Ovary (tissue), 10 donors: ENCODE results near the gene GALC. TPM values are rescaled to one million over a fixed set of nuclear protein-coding genes. Genes with fewer than 3 reads are reported as not detected.

Experiments
- DNase-seq, 5 donors: peaks; one replicate each; pipeline ENCODE4 v3.0.0-alpha.2; 2019 to 2020
- H3K27ac ChIP-seq, 2 donors: fragments of 200-600 bp; one replicate each; pipeline versions ENCODE4 v1.5.1 to v1.8.0; 2019 to 2022
- H3K27me3 ChIP-seq: fragments of 200-600 bp; one replicate; pipeline ENCODE4 v1.8.0; 2022
- H3K36me3 ChIP-seq: fragments of 200-600 bp; sonication (generic); one replicate; pipeline ENCODE4 v1.5.1; 2019
- H3K4me1 ChIP-seq: one replicate; pipeline ENCODE4 v1.8.1; 2013; ENCODE audit warnings: mild to moderate bottlenecking, moderate library complexity; ENCODE audit not compliant: insufficient read depth
- H3K4me3 ChIP-seq: fragments of 200-600 bp; sonication (generic); one replicate; pipeline ENCODE4 v1.5.1; 2017
- H3K9me3 ChIP-seq, 2 donors: fragments of 200-600 bp in 1 of 2; sonication (generic) in 1 of 2; one replicate each; pipeline versions ENCODE4 v1.5.1 to v1.8.1; 2013 to 2019; ENCODE audit warnings: mild to moderate bottlenecking in 1 of 2, moderate library complexity in 1 of 2
- EP300 ChIP-seq: sonication (generic); formaldehyde crosslinking; IDR thresholded peaks from one replicate; pipeline ENCODE4 v1.6.1; 2017; ENCODE audit warnings: antibody characterized with exemption
- POLR2A ChIP-seq: fragments of 450-650 bp; IDR thresholded peaks from one replicate; pipeline ENCODE4 v1.6.1; 2017; ENCODE audit warnings: antibody characterized with exemption, mild to moderate bottlenecking, moderate library complexity
- WGBS, 3 donors: extraction: QIAGEN DNeasy Blood & Tissue Kit in 1 of 3; methylation state at CpG; one replicate each; pipeline versions ENCODE4 v1.1.5 to v1.1.7; 2013 to 2017; 5-methylcytosine and 5-hydroxymethylcytosine counted together
- intact Hi-C, 4 donors: fragments of 100-400 bp; cut with DNase I; formaldehyde crosslinking; loops; one replicate each; pipeline versions ENCODE4 v1.11.0 to v1.15.1; 2022 to 2023
- long read RNA-seq, 3 donors: library from polyadenylated mRNA in 2 of 3; unstranded in 2 of 3; transcript quantifications; one replicate each; pipeline ENCODE4 v2.0.0 and lab custom pipeline, GENCODE V29; 2021 to 2026
- polyA plus RNA-seq, 2 donors: library from polyadenylated mRNA; stranded (reverse); fragments of 200-250 nt in 1 of 2; fragments of 350-450 nt in 1 of 2; fragmentation: Illumina TruSeq in 1 of 2; extraction: RNeasy Lipid Tissue Mini Kit (QIAGEN cat#74804) in 1 of 2; gene quantifications; one replicate each; pipeline ENCODE4 v1.2.3, GENCODE V29; 2013 to 2014
- total RNA-seq, 7 donors: library from RNA; depleted of rRNA in 2 of 7; stranded (reverse); fragments of >200 nt in 2 of 7; fragmentation: NEBNext Ultra II Directional in 3 of 7; extraction: Animal tissue kit (Norgen Biotek cat#: 25700) in 3 of 7; gene quantifications; one replicate each; pipeline versions ENCODE4 v1.1.0 to v1.2.4, GENCODE V29; 2016 to 2023
- TF ChIP-seq, protein P1 (sequence below), 3 donors: fragments of 450-650 bp in 2 of 3; fragments of 200-600 bp in 1 of 3; IDR thresholded peaks; one replicate each; pipeline versions ENCODE4 v1.5.1 to v1.8.0; 2016 to 2022; ENCODE audit warnings: antibody characterized with exemption in 3 of 3, mild to moderate bottlenecking in 1 of 3
- donor health status: DM: no; HTN: no; CAD: no; lungs with moderate emphysema.
- donor health status: DM: no; HTN: no; CAD: no.
- donor health status: Bipolar disorder and iron deficiency.
- donor health status: DM: yes; HTN: yes; CAD: no.
- donor health status: DM: no; HTN: no; CAD: no.
- donor health status: DM: yes; HTN: yes; CAD: no.

GALC gene
- total RNA-seq (10 to 100 TPM; 17.4 to 63.4 (median 22.7) TPM), polyA plus RNA-seq (10 to 100 TPM; 12.4 to 36.9 TPM)
- long read RNA-seq, donor 1, partial matches to known transcripts = 5 of 12 reads
- long read RNA-seq, donor 1, other reads (novel, unspliced or antisense) = 7 of 12 reads
- long read RNA-seq, donor 2, transcript GALC-201 (17 exons, 3,883 nt) = major isoform, 5 of 21 reads
- long read RNA-seq, donor 2, partial matches to known transcripts = 16 of 21 reads
- long read RNA-seq, donor 2, other reads (novel, unspliced or antisense) = 0 of 21 reads
- long read RNA-seq, donor 3, transcript GALC-201 (17 exons, 3,883 nt) = major isoform, 42 of 47 reads
- long read RNA-seq, donor 3, partial matches to known transcripts = 1 of 47 reads
- long read RNA-seq, donor 3, other reads (novel, unspliced or antisense) = 4 of 47 reads

DNA sequence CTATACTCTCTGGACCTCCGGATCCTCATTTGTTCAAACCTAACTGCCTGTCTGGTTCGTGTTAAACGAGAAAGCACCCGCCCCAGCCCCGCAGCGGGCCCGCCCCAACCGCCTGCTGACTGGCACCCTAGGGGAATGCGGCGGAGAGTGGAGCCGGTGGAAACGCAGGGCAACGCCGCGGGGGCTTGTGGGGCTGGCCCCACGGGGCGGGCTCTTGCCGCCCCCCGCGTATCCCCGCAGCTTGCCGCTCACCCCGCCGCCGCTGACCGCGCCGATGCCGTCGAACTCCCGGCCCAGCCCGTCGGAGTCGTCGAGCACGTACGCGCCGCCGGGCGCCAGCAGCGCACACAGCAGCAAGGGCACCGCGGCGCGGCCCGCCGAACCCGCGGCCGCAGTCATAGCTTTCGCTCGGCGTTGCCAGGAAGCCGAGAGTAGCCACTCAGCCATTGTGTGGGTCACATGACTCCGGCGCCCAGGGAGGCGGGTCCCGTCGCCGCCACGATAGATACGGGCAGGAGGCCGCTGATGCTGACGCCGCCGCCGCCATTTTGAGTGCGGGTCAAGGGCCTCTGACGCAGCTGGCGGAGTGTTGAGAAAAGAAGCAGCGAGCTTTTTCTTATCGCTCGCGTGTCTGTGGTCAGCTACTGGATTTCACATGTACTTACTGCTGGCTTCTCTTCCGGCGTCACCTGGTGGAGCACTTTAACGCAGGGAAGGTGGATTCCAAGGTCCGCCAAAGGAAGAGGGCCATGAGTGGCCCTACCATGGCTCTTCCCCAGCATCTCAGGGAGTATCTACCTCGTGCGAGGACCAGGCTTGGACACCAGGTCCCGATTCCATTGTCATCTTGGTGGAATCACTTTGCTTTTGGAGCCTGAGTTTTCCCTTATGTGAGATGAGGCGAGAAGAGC lies at the start of gene GALC:
TSS of gene GALC (minus strand) at position 465 of the 911 bp plus-strand sequence. CDS start at position 447, 18 bp downstream.
- no peaks in the 10 kb centered on the region for H3K36me3 ChIP-seq
- 2% methylated on average over 50 to 83 of the region's 83 CpGs for WGBS, 3 donors
- no peak for TF ChIP-seq EP300
- peak; percentile 59 for TF ChIP-seq POLR2A
- TF ChIP-seq, protein P1, sequence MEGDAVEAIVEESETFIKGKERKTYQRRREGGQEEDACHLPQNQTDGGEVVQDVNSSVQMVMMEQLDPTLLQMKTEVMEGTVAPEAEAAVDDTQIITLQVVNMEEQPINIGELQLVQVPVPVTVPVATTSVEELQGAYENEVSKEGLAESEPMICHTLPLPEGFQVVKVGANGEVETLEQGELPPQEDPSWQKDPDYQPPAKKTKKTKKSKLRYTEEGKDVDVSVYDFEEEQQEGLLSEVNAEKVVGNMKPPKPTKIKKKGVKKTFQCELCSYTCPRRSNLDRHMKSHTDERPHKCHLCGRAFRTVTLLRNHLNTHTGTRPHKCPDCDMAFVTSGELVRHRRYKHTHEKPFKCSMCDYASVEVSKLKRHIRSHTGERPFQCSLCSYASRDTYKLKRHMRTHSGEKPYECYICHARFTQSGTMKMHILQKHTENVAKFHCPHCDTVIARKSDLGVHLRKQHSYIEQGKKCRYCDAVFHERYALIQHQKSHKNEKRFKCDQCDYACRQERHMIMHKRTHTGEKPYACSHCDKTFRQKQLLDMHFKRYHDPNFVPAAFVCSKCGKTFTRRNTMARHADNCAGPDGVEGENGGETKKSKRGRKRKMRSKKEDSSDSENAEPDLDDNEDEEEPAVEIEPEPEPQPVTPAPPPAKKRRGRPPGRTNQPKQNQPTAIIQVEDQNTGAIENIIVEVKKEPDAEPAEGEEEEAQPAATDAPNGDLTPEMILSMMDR (IDR thresholded peaks at IDR 0.05) = peak in 2 of 3 donors; percentile 15 to 28
- DNase-seq = peak; percentile 94 to 97 (median 95)
- no peaks in the 10 kb centered on the region for H3K27me3 ChIP-seq
- intact Hi-C loops = no loop called here
- H3K4me1 ChIP-seq = peaks cover 5% of the 10 kb centered on the region
- H3K4me3 ChIP-seq = peak within 1 kb of the TSS; percentile 76
- H3K27ac ChIP-seq = peak within 1 kb of the TSS; percentile 91 to 97
- H3K9me3 ChIP-seq = no peaks in the 10 kb centered on the region

DNA sequence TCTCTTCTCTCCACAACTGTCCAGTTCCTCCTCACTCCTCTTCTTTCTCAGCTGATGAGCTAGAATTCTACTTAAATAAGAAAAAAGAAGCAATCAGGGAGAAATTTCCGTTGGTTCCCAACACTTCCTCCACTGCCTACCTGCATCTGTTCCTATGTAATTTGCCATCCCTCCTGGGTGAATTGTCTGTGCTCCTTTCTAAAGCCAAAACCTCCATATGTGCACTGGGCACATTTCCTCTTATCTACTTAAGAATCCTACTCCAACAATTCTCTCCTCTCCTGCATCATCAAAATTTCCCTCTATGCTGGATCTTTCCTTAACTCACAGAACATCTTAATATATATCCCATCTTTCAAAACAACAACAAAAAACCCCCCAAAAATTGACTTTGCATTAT lies 47.2 kb upstream of the GALC start:
- H3K9me3 ChIP-seq = no peaks in the 10 kb centered on the region
- 63 to 69% (median 66%) methylated on average over 1 of the region's 1 CpG for WGBS, 3 donors
- DNase-seq = no peak
- intact Hi-C loops = no loop called here
- TF ChIP-seq POLR2A (no peak), EP300 (no peak)
- TF ChIP-seq, protein P1 (IDR thresholded peaks at IDR 0.05) = no peak
- no peaks in the 10 kb centered on the region for H3K4me1 ChIP-seq
- H3K27me3 ChIP-seq = no peaks in the 10 kb centered on the region
- H3K27ac ChIP-seq = no peak overlapping the region
- H3K36me3 ChIP-seq = no peaks in the 10 kb centered on the region
- no peak overlapping the region for H3K4me3 ChIP-seq

DNA sequence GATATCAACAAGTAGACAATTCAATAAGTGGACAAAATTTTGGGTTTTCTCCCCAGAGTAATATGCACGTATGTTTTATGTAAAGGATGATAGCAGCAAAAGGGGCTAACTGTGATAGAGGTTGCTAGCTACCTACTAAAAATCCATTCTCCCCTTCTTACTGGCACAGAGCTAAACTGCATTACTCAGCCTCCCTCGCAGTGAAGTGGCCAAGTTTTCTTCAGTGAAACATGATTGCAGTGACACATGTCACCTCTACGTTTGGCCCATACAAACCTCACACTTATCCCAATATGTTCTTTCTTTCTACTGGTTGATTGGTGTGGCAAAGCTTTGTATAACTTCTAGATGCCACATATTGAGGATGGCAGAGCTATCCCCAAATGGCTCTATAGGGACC lies 46.2 kb upstream of the GALC start:
- intact Hi-C loops = no loop called here
- Histone ChIP-seq H3K36me3 (no peaks in the 10 kb centered on the region), H3K9me3 (no peaks in the 10 kb centered on the region), H3K4me1 (no peaks in the 10 kb centered on the region), H3K27ac (no peak overlapping the region), H3K4me3 (no peak overlapping the region), H3K27me3 (no peaks in the 10 kb centered on the region)
- 57 to 75% (median 63%) methylated on average over 3 of the region's 3 CpGs for WGBS, 3 donors
- DNase-seq = no peak
- TF ChIP-seq POLR2A (no peak), EP300 (no peak)
- TF ChIP-seq, protein P1 (IDR thresholded peaks at IDR 0.05) = no peak

DNA sequence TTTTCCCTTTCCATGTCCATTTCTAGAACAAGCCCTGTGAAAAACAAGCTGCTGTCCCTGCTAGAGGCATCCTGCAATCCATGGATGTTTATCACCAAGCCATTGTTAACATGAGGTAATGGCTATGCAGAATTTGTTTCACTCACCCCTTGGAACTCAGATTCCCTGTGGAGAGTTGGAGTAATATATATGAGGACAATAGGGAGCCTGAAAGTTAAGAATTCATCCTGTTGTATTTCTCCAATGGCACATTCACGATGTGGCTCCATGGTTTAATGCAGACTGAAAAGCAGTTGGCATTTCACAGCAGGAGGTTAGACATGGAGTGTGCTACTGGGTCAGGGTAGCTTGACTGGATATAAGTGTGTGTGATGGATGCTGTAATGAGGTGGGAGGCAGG lies 44.3 kb upstream of the GALC start:
- DNase-seq = no peak
- H3K4me1 ChIP-seq = no peaks in the 10 kb centered on the region
- 67 to 84% (median 71%) methylated on average over 1 of the region's 1 CpG for WGBS, 3 donors
- no peaks in the 10 kb centered on the region for H3K36me3 ChIP-seq
- TF ChIP-seq POLR2A (no peak), EP300 (no peak)
- TF ChIP-seq, protein P1 (IDR thresholded peaks at IDR 0.05) = no peak
- H3K9me3 ChIP-seq = no peaks in the 10 kb centered on the region
- intact Hi-C loops = no loop called here
- no peaks in the 10 kb centered on the region for H3K27me3 ChIP-seq
- no peak overlapping the region for H3K27ac ChIP-seq
- no peak overlapping the region for H3K4me3 ChIP-seq
